OCI-LY1 (cell line): ENCODE measurements around the gene STUM.

Source experiments
- CTCF ChIP-seq: fragments of 200-600 bp; sonication (generic), shearing (Covaris generic); IDR thresholded peaks from 2 replicates; pipeline ENCODE4 v1.5.1; 2017; ENCODE audit warnings: mild to moderate bottlenecking, antibody characterized with exemption, low read length, moderate library complexity, mixed read lengths
- EZH2 ChIP-seq: fragments of 200-600 bp; sonication (generic), shearing (Covaris generic); IDR thresholded peaks from 2 replicates; pipeline ENCODE4 v1.8.0; 2017; ENCODE audit warnings: borderline replicate concordance, mixed run types, mild to moderate bottlenecking, antibody characterized with exemption, low read length, moderate library complexity, mixed read lengths

- TF ChIP-seq CTCF (no peak), EZH2 (no peak)
Measured at GRCh38 chr1:226636847-226637096, 88.2 kb downstream of the STUM start.
